NCI-H774 (cell line): ENCODE results near the gene BCAS4.
"Not testable (repeated sequence)": the region's sequence is repeated elsewhere in the genome, so short reads cannot be mapped to it uniquely, and the experiment has no call there.

Experiments
- DNase-seq: peaks from one replicate; lab custom pipeline; 2025; lab: John Stamatoyannopoulos, UW

The BCAS4 gene

GRCh38 chr20:50799176-50799889 is 4.5 kb downstream of the BCAS4 start:
- DNase-seq, result no peak

- no peak for DNase-seq
Observed at GRCh38 chr20:50799890-50800550, 5.2 kb downstream of the BCAS4 start.

DNA sequence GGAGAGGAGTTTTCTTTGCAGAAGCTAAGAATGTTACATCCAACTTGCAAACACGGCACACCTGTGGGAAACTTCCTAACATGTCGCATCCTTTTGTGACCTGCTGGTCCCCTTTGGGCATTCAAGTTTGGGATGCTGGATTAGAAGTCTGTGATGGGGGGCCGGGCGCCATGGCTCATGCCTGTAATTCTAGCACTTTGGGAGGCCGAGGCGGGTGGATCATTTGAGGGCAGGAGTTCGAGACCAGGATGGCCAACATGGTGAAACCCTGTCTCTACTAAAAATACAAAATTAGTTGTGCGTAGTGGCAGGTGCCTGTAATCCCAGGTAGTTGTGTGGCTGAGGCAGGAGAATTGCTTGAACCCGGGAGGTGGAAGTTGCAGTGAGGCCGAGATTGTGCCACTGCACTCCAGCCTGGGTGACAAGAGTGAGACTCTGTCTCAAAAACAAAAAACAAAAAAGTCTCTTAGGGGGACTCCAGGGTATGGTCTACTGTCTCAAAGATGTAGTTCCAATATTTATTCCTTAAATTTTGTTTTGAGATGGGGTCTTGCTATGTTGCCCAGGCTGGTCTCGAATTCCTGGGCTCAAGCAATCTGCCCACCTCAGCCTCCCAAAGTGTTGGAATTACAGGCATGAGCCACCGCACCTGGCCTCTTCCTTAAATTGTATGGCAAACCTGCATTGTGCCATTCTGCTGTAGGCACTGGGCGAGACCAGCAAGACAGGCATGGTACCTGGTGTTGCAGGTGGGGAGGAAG is 6.3 kb downstream of the BCAS4 start:
- not testable (repeated sequence) for DNase-seq

DNA sequence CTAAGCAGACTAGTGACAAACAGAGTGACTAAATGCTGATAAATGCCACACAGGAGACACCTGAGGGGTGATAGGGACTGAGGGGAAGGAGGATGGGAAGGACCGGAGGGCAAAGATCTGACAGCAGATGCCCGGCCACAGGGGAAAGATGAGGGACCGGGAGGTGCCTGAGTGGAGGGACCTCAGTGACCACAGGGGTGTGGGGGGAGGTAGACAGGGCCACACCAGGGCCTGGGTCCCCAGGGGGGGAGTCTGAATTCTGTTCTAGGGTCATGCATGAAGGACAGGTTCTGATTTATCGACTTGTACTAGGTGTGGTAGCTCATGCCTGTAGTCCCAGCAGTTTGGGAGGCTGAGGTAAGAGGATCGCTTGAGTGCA is 6.9 kb downstream of the BCAS4 start:
- DNase-seq, result no peak

DNA sequence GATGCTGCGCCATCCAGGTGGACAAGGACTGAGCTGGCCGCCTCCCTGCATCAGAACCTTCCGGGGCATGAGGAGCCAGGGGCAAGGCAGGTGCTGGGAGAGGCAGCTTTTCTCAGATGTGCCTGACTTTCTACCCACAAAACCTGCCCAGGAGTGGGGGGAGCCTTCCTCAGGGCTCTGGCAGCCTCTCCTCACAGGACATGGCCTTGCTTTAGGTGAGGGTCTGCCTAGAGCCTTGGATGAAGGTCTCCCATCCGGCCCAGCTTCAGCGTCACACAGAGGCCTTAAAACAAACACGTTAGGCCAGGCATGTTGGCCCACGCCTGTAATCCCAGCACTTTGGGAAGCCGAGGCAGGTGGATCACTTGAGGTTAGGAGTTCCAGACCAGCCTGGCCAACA is 7.4 kb downstream of the BCAS4 start:
- no peak for DNase-seq

- no peak for DNase-seq
Observed at GRCh38 chr20:50804437-50805348, 9.8 kb downstream of the BCAS4 start.

DNA sequence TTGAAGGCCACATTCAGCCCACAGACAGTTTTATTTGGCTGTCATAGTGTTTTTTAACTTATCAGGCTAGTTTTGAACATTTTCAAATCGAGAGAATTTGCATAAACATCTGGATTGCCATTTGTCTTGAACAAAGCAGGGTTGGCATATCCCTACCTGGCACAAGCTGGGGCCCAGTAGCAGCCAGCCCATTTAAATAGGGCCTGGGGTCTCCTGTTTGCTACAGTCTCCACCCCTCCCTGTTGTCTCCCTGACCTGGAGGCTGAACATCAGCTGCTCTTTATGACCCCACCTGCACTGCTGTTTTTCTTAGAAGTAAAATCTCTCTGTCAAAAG is 10.5 kb downstream of the BCAS4 start:
- DNase-seq, result no peak

- DNase-seq, result no peak
Observed at GRCh38 chr20:50806126-50806768, 11.4 kb downstream of the BCAS4 start.

GRCh38 chr20:50810063-50810462 is 15.2 kb downstream of the BCAS4 start:
- DNase-seq, result no peak

DNA sequence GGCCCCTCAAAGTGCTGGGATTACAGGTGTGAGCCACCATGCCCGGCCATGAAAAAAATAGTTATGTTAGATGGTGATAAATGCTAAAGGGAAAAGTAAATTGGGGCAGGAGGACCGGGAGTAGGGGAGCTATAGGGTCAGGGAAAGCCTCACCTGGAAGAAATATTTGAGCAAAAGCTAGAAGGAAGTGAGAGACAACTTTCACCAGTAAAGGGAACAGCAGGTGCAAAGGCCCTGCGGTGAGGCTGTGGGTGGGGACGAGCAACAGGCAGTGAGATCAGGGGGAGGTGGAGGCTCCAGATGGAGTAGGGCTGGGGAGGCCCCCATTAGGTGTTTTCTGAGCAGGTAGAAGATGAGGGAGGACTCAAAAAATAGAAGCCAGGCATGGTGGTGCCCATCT is 16.0 kb downstream of the BCAS4 start:
- DNase-seq, result no peak

DNA sequence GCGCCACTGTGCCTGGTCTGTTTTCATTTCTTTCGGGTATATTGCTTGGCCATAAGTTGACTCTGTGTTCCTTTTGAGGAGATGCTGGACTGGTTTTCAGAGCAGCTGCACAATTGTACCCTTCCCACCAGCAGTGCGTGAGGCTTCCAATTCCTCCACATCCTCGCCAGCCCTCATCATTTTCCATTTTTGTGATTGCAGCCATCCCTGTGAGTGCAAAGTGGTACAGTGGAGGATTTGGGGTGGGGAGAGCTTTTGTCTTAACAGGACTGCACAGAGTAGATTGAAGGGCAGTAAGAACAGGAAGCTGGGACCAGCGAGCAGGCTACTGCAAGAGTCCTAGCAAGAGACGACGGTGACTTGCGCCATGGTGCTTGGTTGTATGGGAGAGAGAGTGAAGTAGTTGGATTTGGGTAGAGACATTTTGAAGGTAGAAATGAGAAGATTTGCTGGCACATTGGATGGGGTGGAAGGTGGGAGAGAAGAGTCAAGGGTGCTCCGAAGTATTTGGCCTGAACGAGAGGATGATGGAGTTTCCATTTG is 18.3 kb downstream of the BCAS4 start:
- no peak for DNase-seq

GRCh38 chr20:50813801-50814200 is 18.9 kb downstream of the BCAS4 start:
- DNase-seq, result no peak

GRCh38 chr20:50814438-50815161 is 19.7 kb downstream of the BCAS4 start:
- DNase-seq, result no peak

DNA sequence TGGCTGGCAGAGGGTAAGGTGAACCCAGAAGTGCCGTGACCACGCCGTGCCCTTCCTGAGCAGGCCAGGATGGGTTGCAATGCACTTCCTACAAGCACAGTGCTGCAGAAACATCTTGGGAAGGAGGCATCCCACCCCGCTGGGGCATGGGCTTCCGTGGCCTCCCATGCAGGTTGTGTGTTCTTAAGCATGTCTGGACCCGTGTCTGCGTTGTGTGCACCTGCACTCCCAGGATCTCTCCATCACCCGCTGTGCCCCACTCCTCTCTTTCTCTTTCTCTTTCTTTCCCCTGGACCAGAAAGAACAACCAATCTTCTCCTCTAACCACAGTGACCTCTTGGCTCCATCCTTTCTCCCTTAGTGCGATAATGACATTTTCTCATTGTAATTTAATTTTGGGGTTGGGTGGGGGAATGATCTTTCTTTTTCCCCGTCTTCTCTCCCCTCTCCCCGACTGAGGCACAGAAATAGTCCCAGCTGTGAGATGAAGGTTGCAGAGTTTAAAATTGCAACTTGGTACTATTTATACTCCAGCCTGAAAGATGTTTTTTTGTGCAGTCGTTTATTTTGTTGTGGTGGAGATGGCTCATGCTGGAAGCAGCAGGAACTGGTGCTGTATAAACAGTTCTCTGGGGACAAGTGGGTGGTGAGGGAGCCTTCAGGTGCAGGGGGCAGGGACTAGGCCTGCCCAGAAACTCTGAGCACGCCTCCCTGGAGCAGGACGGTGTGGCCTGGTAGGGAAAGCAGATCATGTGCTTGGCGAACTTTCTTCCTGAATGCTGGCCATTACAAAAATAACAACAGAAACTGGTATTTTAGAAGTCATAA is 20.5 kb downstream of the BCAS4 start:
- no peak for DNase-seq

GRCh38 chr20:50817776-50818172 is 22.9 kb downstream of the BCAS4 start:
- no peak for DNase-seq

GRCh38 chr20:50819349-50819748 is 24.5 kb downstream of the BCAS4 start:
- DNase-seq, result no peak

DNA sequence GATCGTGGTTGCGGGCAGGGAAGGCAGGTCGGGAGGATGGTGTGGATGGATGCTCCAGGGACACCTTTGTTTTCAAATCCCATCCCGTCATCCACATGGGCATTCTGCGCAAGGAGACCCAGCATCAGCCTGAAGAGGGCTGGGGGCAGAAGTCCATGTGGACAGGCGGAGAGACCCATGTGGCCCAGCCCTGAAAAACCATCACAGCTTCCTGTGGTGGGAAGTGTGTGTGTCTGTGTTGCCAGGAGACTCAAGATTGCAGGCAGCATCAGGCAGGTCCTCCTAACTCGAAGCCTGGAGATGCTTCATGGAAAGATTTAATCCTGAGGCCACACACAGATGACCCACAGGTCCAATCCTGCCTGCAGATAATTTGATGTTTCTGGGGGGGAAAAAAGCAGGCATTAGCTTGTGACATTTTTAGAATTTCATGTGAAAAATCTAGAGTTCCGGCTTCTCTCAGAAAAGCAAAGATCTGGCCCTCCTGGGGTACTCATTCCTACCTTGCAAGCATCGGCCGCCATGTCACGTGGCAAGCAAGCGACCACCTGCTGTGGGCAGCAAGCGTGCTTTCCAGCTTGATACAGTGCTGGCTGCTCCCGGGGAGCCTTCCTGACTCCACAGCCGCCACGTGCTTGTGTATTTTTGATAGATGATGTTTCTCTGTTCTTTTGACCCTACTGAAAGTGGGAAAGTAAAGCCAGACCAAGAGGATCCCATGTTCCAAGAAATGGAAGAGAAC is 25.8 kb downstream of the BCAS4 start:
- no peak for DNase-seq

GRCh38 chr20:50821257-50821921 is 26.5 kb downstream of the BCAS4 start:
- DNase-seq, result no peak

DNA sequence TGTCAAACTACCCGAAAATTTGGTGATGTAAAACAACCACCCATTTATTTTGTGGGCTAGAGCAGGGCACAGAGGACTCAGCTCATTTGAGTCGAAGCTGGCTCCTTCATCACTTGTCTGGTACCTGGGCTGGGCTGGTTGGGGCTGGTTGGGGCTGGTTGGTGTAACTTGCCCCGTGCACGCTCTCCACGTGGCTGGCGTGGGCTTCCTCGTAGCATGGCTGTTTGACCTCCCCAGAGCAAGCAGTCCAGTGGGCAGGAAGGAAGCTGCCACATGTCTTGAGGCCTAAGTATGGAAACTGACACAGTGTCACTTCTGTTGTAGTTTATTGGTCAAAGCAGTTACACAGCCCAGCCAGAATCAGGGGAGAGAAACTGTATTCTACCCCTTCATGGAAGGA is 27.1 kb downstream of the BCAS4 start:
- no peak for DNase-seq
